GM12878 (cell line): ENCODE data around the gene NOTCH1. TPM values are rescaled to one million over a fixed set of nuclear protein-coding genes. Genes with fewer than 3 reads are reported as not detected.

Experiments used
- BCL11A ChIP-seq: IDR thresholded peaks from 2 replicates; pipeline ENCODE4 v1.6.1; 2011; ENCODE audit warnings: low read depth, low read length
- BMI1 ChIP-seq: fragments of 450-650 bp; IDR thresholded peaks from 2 replicates; pipeline ENCODE4 v1.6.1; 2016; ENCODE audit warnings: mild to moderate bottlenecking, moderate library complexity, borderline replicate concordance
- BRCA1 ChIP-seq: IDR thresholded peaks from 2 replicates; pipeline ENCODE4 v1.6.1; 2011; ENCODE audit warnings: low read depth, low read length, improper control_type of control experiment
- CBX3 ChIP-seq: fragments of 200-600 bp; sonication (generic); IDR thresholded peaks from 2 replicates; pipeline ENCODE4 v1.6.1; 2016; ENCODE audit warnings: low read depth, borderline replicate concordance
- CHD2 ChIP-seq: IDR thresholded peaks from 2 replicates; pipeline ENCODE4 v1.6.1; 2011; ENCODE audit warnings: low read depth, low read length, improper control_type of control experiment, borderline replicate concordance
- CHD4 ChIP-seq: fragments of 200-600 bp; sonication (generic); IDR thresholded peaks from 2 replicates; pipeline ENCODE4 v1.6.1; 2016; ENCODE audit warnings: mild to moderate bottlenecking
- CTCF ChIP-seq, 3 experiments: IDR thresholded peaks in 2 of 3; conservative IDR thresholded peaks in 1 of 3; 2 replicates each; pipeline ENCODE4 v1.5.1; 2011; ENCODE audit warnings: low read depth in 3 of 3, low read length in 3 of 3, mild to moderate bottlenecking in 3 of 3, control low read depth in 2 of 3, moderate library complexity in 2 of 3, inconsistent platforms in 1 of 3, mixed read lengths in 1 of 3; ENCODE audit not compliant: control insufficient read depth in 2 of 3, insufficient read depth in 1 of 3; ENCODE audit errors: extremely low read depth in 1 of 3
- EGR1 ChIP-seq, 2 experiments: IDR thresholded peaks; 1 replicate in 1 of 2; 2 replicates in 1 of 2; pipeline ENCODE4 v1.6.1; 2011 to 2012; ENCODE audit warnings: low read depth in 2 of 2, low read length in 2 of 2, borderline replicate concordance in 1 of 2, mild to moderate bottlenecking in 1 of 2, moderate library complexity in 1 of 2
- FOXK2 ChIP-seq: fragments of 450-650 bp; IDR thresholded peaks from 2 replicates; pipeline ENCODE4 v1.6.1; 2017; ENCODE audit warnings: mild to moderate bottlenecking, moderate library complexity
- FOXM1 ChIP-seq: IDR thresholded peaks from 2 replicates; pipeline ENCODE4 v1.6.1; 2012; ENCODE audit warnings: low read depth, mild to moderate bottlenecking, inconsistent platforms, low read length, moderate library complexity
- MXI1 ChIP-seq: fragments of 150-350 bp; IDR thresholded peaks from 2 replicates; pipeline ENCODE4 v1.6.1; 2011; ENCODE audit warnings: low read depth, mild to moderate bottlenecking, inconsistent platforms, low read length, improper control_type of control experiment
- NBN ChIP-seq: fragments of 450-650 bp; IDR thresholded peaks from 2 replicates; pipeline ENCODE4 v1.6.1; 2016
- NR2C2 ChIP-seq: IDR thresholded peaks from 2 replicates; pipeline ENCODE4 v1.6.1; 2011; ENCODE audit warnings: borderline replicate concordance, low read depth; ENCODE audit not compliant: control insufficient read depth, insufficient read length
- NRF1 ChIP-seq: conservative IDR thresholded peaks from 2 replicates; pipeline ENCODE4 v1.6.1; 2011; ENCODE audit warnings: mild to moderate bottlenecking, low read depth, low read length, improper control_type of control experiment
- POLR2AphosphoS5 ChIP-seq: IDR thresholded peaks from 2 replicates; pipeline ENCODE4 v1.6.1; 2011; ENCODE audit warnings: mild to moderate bottlenecking, low read length, inconsistent platforms
- REST ChIP-seq: IDR thresholded peaks from 2 replicates; pipeline ENCODE4 v1.6.1; 2012; ENCODE audit warnings: mild to moderate bottlenecking, low read depth, low read length
- RFX5 ChIP-seq: IDR thresholded peaks from 2 replicates; pipeline ENCODE4 v1.6.1; 2011; ENCODE audit warnings: low read depth, low read length, improper control_type of control experiment
- RUNX3 ChIP-seq: IDR thresholded peaks from 2 replicates; pipeline ENCODE4 v1.6.1; 2012; ENCODE audit warnings: low read length, inconsistent platforms
- SMC3 ChIP-seq: IDR thresholded peaks from 2 replicates; pipeline ENCODE4 v1.6.1; 2011; ENCODE audit warnings: low read length, improper control_type of control experiment, borderline replicate concordance
- SP1 ChIP-seq: IDR thresholded peaks from one replicate; pipeline ENCODE4 v1.6.1; 2011; ENCODE audit warnings: low read depth, low read length
- SPI1 ChIP-seq: IDR thresholded peaks from 2 replicates; pipeline ENCODE4 v1.6.1; 2011; ENCODE audit warnings: low read depth, mild to moderate bottlenecking, low read length, moderate library complexity, borderline replicate concordance; ENCODE audit not compliant: insufficient read depth
- YBX1 ChIP-seq: fragments of 450-650 bp; IDR thresholded peaks from 2 replicates; pipeline ENCODE4 v1.6.1; 2016; ENCODE audit warnings: antibody characterized with exemption
- ZNF592 ChIP-seq: fragments of 450-650 bp; IDR thresholded peaks from 2 replicates; pipeline ENCODE4 v1.6.1; 2017; ENCODE audit warnings: mild to moderate bottlenecking, moderate library complexity
- polyA plus RNA-seq, 11 experiments: library from polyadenylated mRNA; depleted of rRNA in 4 of 11; unstranded in 6 of 11; stranded (reverse) in 5 of 11; fragments of >200 nt; fragmentation: Nextera tagmentation in 4 of 11; fragmentation: Illumina TruSeq in 1 of 11; extraction: Ambion mirVana in 4 of 11; extraction: Trizol in 1 of 11; gene quantifications; 1 replicate in 1 of 11; 2 replicates in 10 of 11; pipeline versions ENCODE4 v1.2.1 to v1.2.3, GENCODE V29; 2011 to 2016; ENCODE audit warnings: inconsistent platforms in 2 of 11, missing spikeins in 2 of 11, low read depth in 1 of 11
- total RNA-seq, 4 experiments: library from RNA; depleted of rRNA in 3 of 4; stranded (reverse); fragments of >200 nt in 3 of 4; fragmentation: Illumina TruSeq in 1 of 4; extraction: Trizol in 1 of 4; gene quantifications; 2 replicates each; pipeline versions ENCODE4 v1.2.1 to v1.2.3, GENCODE V29; 2013 to 2021

Gene NOTCH1
- total and polyA plus RNA-seq, 10 of the 15 experiments (the other 5 are each of a cell fraction or from before 2014, with no cell fraction given), result 0.02 to 40.0 (median 3.7) TPM

- TF ChIP-seq EGR1 (IDR thresholded peaks at IDR 0.05; ENCODE audit: borderline replicate concordance in 1 of 2, low read depth in 2 of 2, low read length in 2 of 2) (peak in 1 of 2 experiments; percentile 50; a peak in 1 of 3 replicates), SP1 (no peak), SMC3 (peak; percentile 2; the same call in 1 of the 2 replicates), ZNF592 (no peak), CHD4 (no peak), SPI1 (no peak), CTCF (IDR thresholded peaks at IDR 0.05 in 2 of 3, conservative IDR thresholded peaks at IDR 0.05 in 1 of 3; ENCODE audit: control insufficient read depth in 2 of 3, extremely low read depth in 1 of 3, insufficient read depth in 1 of 3, low read depth in 3 of 3, low read length in 3 of 3) (no peak), BMI1 (no peak), CHD2 (no peak), RFX5 (no peak), BRCA1 (no peak), NR2C2 (no peak), NBN (no peak), YBX1 (no peak), MXI1 (no peak), REST (no peak), CBX3 (no peak), FOXK2 (no peak), POLR2AphosphoS5 (no peak), BCL11A (no peak), RUNX3 (peak; percentile 87), NRF1 (no peak), FOXM1 (no peak)
These were observed 720 bp downstream of the NOTCH1 start (continued) for GRCh38 chr9:136544964-136545691.
